Upper lobe of left lung (tissue), 4 donors: Measurements from ENCODE around the gene SLC23A3.

Source experiments
- CTCF ChIP-seq, 6 experiments: fragments of 450-650 bp in 4 of 6; fragments of 200-600 bp in 2 of 6; sonication (generic) in 2 of 6; IDR thresholded peaks; one replicate each; pipeline ENCODE4 v1.5.1; 2016 to 2019; ENCODE audit warnings: antibody characterized with exemption in 6 of 6
- EP300 ChIP-seq, 4 donors: sonication (generic); formaldehyde crosslinking; IDR thresholded peaks; one replicate each; pipeline ENCODE4 v1.5.1; 2017; ENCODE audit warnings: antibody characterized with exemption in 4 of 4, control low read depth in 2 of 4
- POLR2A ChIP-seq, 4 donors: fragments of 450-650 bp; IDR thresholded peaks; one replicate each; pipeline ENCODE4 v1.5.1; 2016 to 2017; ENCODE audit warnings: antibody characterized with exemption in 4 of 4, mild to moderate bottlenecking in 2 of 4
- POLR2AphosphoS5 ChIP-seq, 2 donors: sonication (generic); formaldehyde crosslinking; IDR thresholded peaks; one replicate each; pipeline ENCODE4 v1.5.1; 2017; ENCODE audit warnings: antibody characterized with exemption in 2 of 2

- TF ChIP-seq POLR2AphosphoS5 (IDR thresholded peaks at IDR 0.05) (no peak), POLR2A (IDR thresholded peaks at IDR 0.05) (no peak), CTCF (IDR thresholded peaks at IDR 0.05) (no peak), EP300 (IDR thresholded peaks at IDR 0.05) (no peak)
These were observed 46.7 kb upstream of the SLC23A3 start for GRCh38 chr2:219216535-219216915.
